ENCODE measurements around the gene MVB12B. TPM values are rescaled to one million over a fixed set of nuclear protein-coding genes. Genes with fewer than 3 reads are reported as not detected.

Gene MVB12B
- total RNA-seq, 2 donors from 2014 or later, result 18.6 to 19.7 TPM

DNA sequence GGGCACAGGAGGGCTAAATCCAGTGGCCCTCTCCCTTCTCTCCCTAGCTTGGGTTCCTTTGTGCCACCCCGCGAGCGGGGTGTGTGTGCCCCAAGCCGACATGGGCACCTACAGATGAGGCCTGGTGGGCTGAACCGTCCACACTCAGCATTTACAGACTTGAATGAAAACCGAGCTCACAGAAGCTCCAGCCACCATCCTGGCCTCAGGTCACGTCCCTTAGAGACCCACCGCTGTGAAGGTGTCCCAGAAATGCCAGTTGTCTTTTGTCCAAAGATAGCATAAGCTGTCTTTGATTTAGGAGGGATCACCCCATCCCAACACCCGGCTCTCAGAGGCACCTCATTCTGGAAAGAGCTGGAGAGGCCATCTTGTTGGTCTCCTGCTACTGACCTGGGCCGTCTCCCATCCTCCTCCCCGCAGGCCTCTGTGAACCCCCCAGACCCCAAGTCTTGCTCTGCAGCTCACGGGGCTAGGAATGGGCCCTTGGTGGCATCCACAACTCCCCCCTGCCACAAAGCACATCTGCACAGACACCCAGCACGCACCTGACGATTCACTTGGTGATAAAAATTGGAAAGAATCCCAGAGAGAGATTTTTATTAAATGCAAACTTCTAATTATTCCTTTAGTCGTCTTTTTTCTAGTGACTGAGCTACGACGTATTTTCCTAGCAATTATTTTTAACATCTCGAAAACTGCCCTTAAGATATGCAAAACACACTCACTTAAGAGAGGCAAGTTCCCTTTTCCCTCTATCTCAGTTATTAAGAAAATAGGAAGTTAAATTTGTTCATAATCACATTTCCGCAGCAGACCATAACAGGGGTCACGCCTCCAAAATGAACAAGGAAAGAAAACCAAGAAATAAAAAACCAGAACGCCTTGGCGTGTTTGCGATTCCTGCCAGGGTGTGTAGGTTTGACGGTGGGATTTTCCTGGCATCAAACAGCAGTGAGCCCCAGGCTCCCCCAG lies 206.6 kb downstream of the MVB12B start:
- TF ChIP-seq, protein P1, sequence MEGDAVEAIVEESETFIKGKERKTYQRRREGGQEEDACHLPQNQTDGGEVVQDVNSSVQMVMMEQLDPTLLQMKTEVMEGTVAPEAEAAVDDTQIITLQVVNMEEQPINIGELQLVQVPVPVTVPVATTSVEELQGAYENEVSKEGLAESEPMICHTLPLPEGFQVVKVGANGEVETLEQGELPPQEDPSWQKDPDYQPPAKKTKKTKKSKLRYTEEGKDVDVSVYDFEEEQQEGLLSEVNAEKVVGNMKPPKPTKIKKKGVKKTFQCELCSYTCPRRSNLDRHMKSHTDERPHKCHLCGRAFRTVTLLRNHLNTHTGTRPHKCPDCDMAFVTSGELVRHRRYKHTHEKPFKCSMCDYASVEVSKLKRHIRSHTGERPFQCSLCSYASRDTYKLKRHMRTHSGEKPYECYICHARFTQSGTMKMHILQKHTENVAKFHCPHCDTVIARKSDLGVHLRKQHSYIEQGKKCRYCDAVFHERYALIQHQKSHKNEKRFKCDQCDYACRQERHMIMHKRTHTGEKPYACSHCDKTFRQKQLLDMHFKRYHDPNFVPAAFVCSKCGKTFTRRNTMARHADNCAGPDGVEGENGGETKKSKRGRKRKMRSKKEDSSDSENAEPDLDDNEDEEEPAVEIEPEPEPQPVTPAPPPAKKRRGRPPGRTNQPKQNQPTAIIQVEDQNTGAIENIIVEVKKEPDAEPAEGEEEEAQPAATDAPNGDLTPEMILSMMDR (conservative IDR thresholded peaks at IDR 0.05), result no peak

DNA sequence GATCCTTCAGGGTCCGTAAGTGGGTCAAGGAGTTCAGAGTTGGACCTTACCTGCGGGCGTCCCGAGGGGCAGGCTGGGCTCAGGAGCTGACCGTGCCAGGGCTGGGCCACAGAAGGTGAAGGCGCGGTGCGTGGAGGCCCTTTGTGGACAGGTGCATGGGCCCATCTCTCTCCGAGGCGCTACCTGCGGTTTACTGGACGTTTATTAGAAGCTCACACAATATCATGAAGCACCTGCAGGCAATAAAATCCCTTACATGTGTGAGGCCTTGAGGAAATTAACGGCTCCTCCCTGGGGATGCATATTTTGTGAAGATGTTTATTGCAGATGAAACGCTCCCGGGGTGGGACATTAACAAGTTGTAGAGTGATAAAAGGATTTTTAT lies 207.3 kb downstream of the MVB12B start:
- peak; percentile 74 for DNase-seq
- Mint-ChIP-seq H3K4me1 (peaks cover 50% of the 10 kb centered on the region), H3K27ac (no peak overlapping the region), H3K9me3 (no peaks in the 10 kb centered on the region), H3K4me3 (peak overlapping the region; percentile 54), H3K27me3 (ENCODE audit: insufficient read depth) (peaks cover 34% of the 10 kb centered on the region), H3K36me3 (ENCODE audit: low read depth) (no peaks in the 10 kb centered on the region)
- Histone ChIP-seq H3K27me3 (ENCODE audit: control insufficient read depth, insufficient read depth, low read length, poor library complexity, severe bottlenecking) (peaks cover 36% of the 10 kb centered on the region), H3K9ac (ENCODE audit: extremely low read depth, low read length, poor library complexity, severe bottlenecking) (no peak overlapping the region), H3K36me3 (ENCODE audit: control insufficient read depth, insufficient read depth, low read length) (no peaks in the 10 kb centered on the region), H3K9me3 (ENCODE audit: control insufficient read depth, low read length) (no peaks in the 10 kb centered on the region), H3K4me3 (ENCODE audit: low read length) (no peak overlapping the region), H3K27ac (ENCODE audit: low read depth, low read length) (no peak overlapping the region), H3K4me1 (ENCODE audit: control insufficient read depth, insufficient read depth, low read length) (peaks cover 14% of the 10 kb centered on the region)
- WGBS, 2 experiments (ENCODE audit: insufficient coverage in 1 of 2, insufficient read length in 1 of 2), result 38 to 53% methylated on average over 9 to 15 of the region's 15 CpGs
- TF ChIP-seq, protein P1 (conservative IDR thresholded peaks at IDR 0.05), result no peak

More for the DNA sequence above, 206.6 kb downstream of the MVB12B start:
- H3K4me1 ChIP-seq (ENCODE audit: control insufficient read depth, insufficient read depth, low read length), result peaks cover 14% of the 10 kb centered on the region
- H3K4me3 ChIP-seq (ENCODE audit: low read length), result no peak overlapping the region
- Mint-ChIP-seq H3K27me3 (ENCODE audit: insufficient read depth) (peaks cover 34% of the 10 kb centered on the region), H3K27ac (no peak overlapping the region), H3K9me3 (no peaks in the 10 kb centered on the region), H3K4me3 (peak overlapping the region; percentile 54), H3K36me3 (ENCODE audit: low read depth) (no peaks in the 10 kb centered on the region), H3K4me1 (peaks cover 55% of the 10 kb centered on the region)
- WGBS, 2 experiments (ENCODE audit: insufficient coverage in 1 of 2, insufficient read length in 1 of 2), result 81 to 90% methylated on average over 15 to 24 of the region's 24 CpGs
- H3K9me3 ChIP-seq (ENCODE audit: control insufficient read depth, low read length), result no peaks in the 10 kb centered on the region
- no peaks in the 10 kb centered on the region for H3K36me3 ChIP-seq (ENCODE audit: control insufficient read depth, insufficient read depth, low read length)
- H3K27ac ChIP-seq (ENCODE audit: low read depth, low read length), result no peak overlapping the region
- peaks cover 36% of the 10 kb centered on the region for H3K27me3 ChIP-seq (ENCODE audit: control insufficient read depth, insufficient read depth, low read length, poor library complexity, severe bottlenecking)
- DNase-seq, result no peak
- no peak overlapping the region for H3K9ac ChIP-seq (ENCODE audit: extremely low read depth, low read length, poor library complexity, severe bottlenecking)

DNA sequence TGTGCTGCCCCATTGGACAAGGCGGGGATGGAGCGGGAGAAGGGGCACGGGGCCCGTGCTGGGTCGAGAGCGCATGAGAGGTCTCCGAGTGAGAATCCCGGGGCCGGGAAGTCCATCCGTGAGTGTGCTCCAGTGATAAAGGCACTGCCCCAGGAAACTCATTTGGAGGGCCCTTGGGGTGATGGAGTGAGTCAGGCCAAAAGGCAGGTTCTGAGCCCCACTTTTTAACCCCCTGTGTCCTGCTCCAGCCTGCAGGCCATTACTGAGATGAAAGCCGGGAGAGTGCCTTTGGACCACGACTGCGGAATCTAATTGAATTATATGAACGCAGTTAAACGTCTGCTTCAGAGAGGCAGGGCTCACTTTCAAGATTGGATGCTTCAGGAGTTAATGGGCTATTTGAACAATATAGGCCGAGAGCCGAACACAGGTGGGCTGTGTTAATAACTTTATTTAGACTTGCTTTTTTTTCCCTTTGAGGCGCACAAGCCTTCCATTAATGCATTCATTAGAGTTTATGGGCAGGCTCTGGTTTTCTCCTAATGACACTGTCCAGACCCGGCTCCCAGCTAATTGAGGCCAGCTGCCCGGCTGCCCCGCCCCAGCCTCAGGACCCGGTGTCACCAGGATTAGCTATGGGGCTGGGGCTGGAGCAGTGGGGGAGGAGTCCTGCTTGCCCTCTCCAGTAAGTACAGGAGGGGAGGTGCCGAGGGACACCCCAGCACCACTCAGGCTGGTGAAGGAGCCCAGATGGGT lies 208.0 kb downstream of the MVB12B start:
- Mint-ChIP-seq H3K27ac (no peak overlapping the region), H3K4me3 (peak overlapping the region; percentile 54), H3K4me1 (peaks cover 48% of the 10 kb centered on the region), H3K27me3 (ENCODE audit: insufficient read depth) (peaks cover 34% of the 10 kb centered on the region), H3K9me3 (no peaks in the 10 kb centered on the region), H3K36me3 (ENCODE audit: low read depth) (no peaks in the 10 kb centered on the region)
- Histone ChIP-seq H3K4me3 (ENCODE audit: low read length) (peak overlapping the region; percentile 48), H3K4me1 (ENCODE audit: control insufficient read depth, insufficient read depth, low read length) (peaks cover 14% of the 10 kb centered on the region), H3K9ac (ENCODE audit: extremely low read depth, low read length, poor library complexity, severe bottlenecking) (no peak overlapping the region), H3K27me3 (ENCODE audit: control insufficient read depth, insufficient read depth, low read length, poor library complexity, severe bottlenecking) (peaks cover 36% of the 10 kb centered on the region), H3K36me3 (ENCODE audit: control insufficient read depth, insufficient read depth, low read length) (no peaks in the 10 kb centered on the region), H3K27ac (ENCODE audit: low read depth, low read length) (no peak overlapping the region), H3K9me3 (ENCODE audit: control insufficient read depth, low read length) (no peaks in the 10 kb centered on the region)
- 27 to 41% methylated on average over 12 to 23 of the region's 23 CpGs for WGBS, 2 experiments (ENCODE audit: insufficient coverage in 1 of 2, insufficient read length in 1 of 2)
- peak; percentile 85 for DNase-seq
- TF ChIP-seq, protein P1 (conservative IDR thresholded peaks at IDR 0.05), result no peak

Measured in endodermal cell (in vitro differentiated cells).